GM12878 (cell line): ENCODE data around the gene ODAD4. TPM values are rescaled to one million over a fixed set of nuclear protein-coding genes. Genes with fewer than 3 reads are reported as not detected.

Experiments
- ATAC-seq: fragments of 200-7000 bp; cut with Tn5 transposase; 3 replicates; pipeline ENCODE4 v1.9.1; 2020; ENCODE audit warnings: mild to moderate bottlenecking, moderate library complexity
- BruUV-seq: library from RNA; stranded (reverse); fragments of 400-500 nt; replicated peaks from 2 replicates; lab custom pipeline; 2021; lab: Mats Ljungman, UMichigan
- CTCF ChIA-PET: fragments of 300-600 bp; sonication (Branson Sonifier 250); formaldehyde crosslinking; extraction: SDS; loops from one replicate; lab custom pipeline; 2021; ENCODE audit warnings: inconsistent platforms; lab: Yijun Ruan, JAX
- POLR2A ChIA-PET: fragments of 350-600 bp; formaldehyde crosslinking; extraction: SDS; loops from one replicate; lab custom pipeline; 2021; ENCODE audit warnings: inconsistent platforms; lab: Charles Lee
- RAD21 ChIA-PET: fragments of 300-600 bp; sonication (Branson Sonifier 250); formaldehyde crosslinking; loops from one replicate; lab custom pipeline; 2023; ENCODE audit warnings: antibody characterized with exemption; ENCODE audit not compliant: unreplicated experiment; lab: Charles Lee
- SMC1A ChIA-PET: fragments of 300-600 bp; sonication (Branson Sonifier 250); formaldehyde crosslinking; loops from one replicate; lab custom pipeline; 2023; ENCODE audit not compliant: unreplicated experiment, uncharacterized antibody; lab: Charles Lee
- DNase-seq: peaks from one replicate; pipeline ENCODE4 v3.0.0-alpha.2; 2011; ENCODE audit warnings: low read depth, low spot score
- FAIRE-seq: peaks from 3 replicates; lab custom pipeline; 2011; peaks lifted over from hg19 to GRCh38; lab: Jason Lieb, UNC
- H2AFZ ChIP-seq: 2 replicates; pipeline ENCODE4 v1.6.0; 2011; ENCODE audit warnings: low read depth, low read length, control low read depth; ENCODE audit not compliant: control insufficient read depth
- H3K27ac ChIP-seq: 2 replicates; pipeline ENCODE4 v1.5.1; 2011; ENCODE audit warnings: control low read depth; ENCODE audit not compliant: control insufficient read depth, insufficient read depth
- H3K27me3 ChIP-seq, 2 experiments: replicated peaks in 1 of 2; 2 replicates each; pipeline versions ENCODE4 v1.6.0 to v1.6.1; 2011; ENCODE audit warnings: low read length in 1 of 2; ENCODE audit not compliant: control insufficient read depth in 2 of 2, insufficient read depth in 2 of 2
- H3K36me3 ChIP-seq, 2 experiments: 2 replicates each; pipeline ENCODE4 v1.5.1; 2011; ENCODE audit warnings: low read length in 1 of 2; ENCODE audit not compliant: control insufficient read depth in 2 of 2, insufficient read depth in 2 of 2
- H3K4me1 ChIP-seq: 2 replicates; pipeline ENCODE4 v1.6.1; 2011; ENCODE audit warnings: mild to moderate bottlenecking, low read length, moderate library complexity, mixed read lengths; ENCODE audit not compliant: control insufficient read depth, insufficient read depth
- H3K4me2 ChIP-seq: 2 replicates; pipeline ENCODE4 v1.6.0; 2011; ENCODE audit warnings: control low read depth; ENCODE audit not compliant: control insufficient read depth, insufficient read depth
- H3K4me3 ChIP-seq: fragments of 200-600 bp; sonication (generic); 2 replicates; pipeline ENCODE4 v1.5.1; 2016
- H3K79me2 ChIP-seq: 2 replicates; pipeline ENCODE4 v1.6.0; 2011; ENCODE audit warnings: low read length; ENCODE audit not compliant: control insufficient read depth, insufficient read depth
- H3K9ac ChIP-seq: 2 replicates; pipeline ENCODE4 v1.8.0; 2011; ENCODE audit warnings: low read length, control low read depth, mixed read lengths; ENCODE audit not compliant: control insufficient read depth, insufficient read depth
- H3K9me3 ChIP-seq: replicated peaks from 3 replicates; pipeline ENCODE4 v1.5.1; 2011; ENCODE audit warnings: mild to moderate bottlenecking, low read length; ENCODE audit not compliant: control insufficient read depth, insufficient read depth
- H4K20me1 ChIP-seq: 2 replicates; pipeline ENCODE4 v1.6.0; 2011; ENCODE audit not compliant: control insufficient read depth, insufficient read depth
- ESRRA ChIP-seq: IDR thresholded peaks from 2 replicates; pipeline ENCODE4 v1.6.1; 2012; ENCODE audit warnings: mild to moderate bottlenecking, low read length, improper control_type of control experiment
- ETV6 ChIP-seq, 2 experiments: fragments of 450-650 bp in 1 of 2; IDR thresholded peaks in 1 of 2; conservative IDR thresholded peaks in 1 of 2; 2 replicates each; pipeline ENCODE4 v1.6.1; 2014; ENCODE audit warnings: antibody characterized with exemption in 1 of 2, borderline replicate concordance in 1 of 2, low read depth in 1 of 2, mild to moderate bottlenecking in 1 of 2, moderate library complexity in 1 of 2
- IRF4 ChIP-seq: IDR thresholded peaks from 2 replicates; pipeline ENCODE4 v1.6.1; 2011; ENCODE audit warnings: low read depth, low read length
- KAT2A ChIP-seq: conservative IDR thresholded peaks from 2 replicates; pipeline ENCODE4 v1.6.1; 2011; ENCODE audit warnings: low read depth, low read length; ENCODE audit not compliant: control insufficient read depth
- MYC ChIP-seq: IDR thresholded peaks from 2 replicates; pipeline ENCODE4 v1.6.1; 2011; ENCODE audit warnings: mild to moderate bottlenecking, low read length, moderate library complexity, inconsistent platforms; ENCODE audit not compliant: insufficient read depth, insufficient replicate concordance, insufficient read length, severe bottlenecking
- POU2F2 ChIP-seq: IDR thresholded peaks from 3 replicates; pipeline ENCODE4 v1.6.1; 2011; ENCODE audit warnings: low read depth, mild to moderate bottlenecking, low read length, borderline replicate concordance
- RAD21 ChIP-seq: IDR thresholded peaks from 2 replicates; pipeline ENCODE4 v1.6.1; 2011; ENCODE audit warnings: mild to moderate bottlenecking, low read depth, low read length, moderate library complexity; ENCODE audit not compliant: insufficient read depth
- TCF3 ChIP-seq: IDR thresholded peaks from 2 replicates; pipeline ENCODE4 v1.6.1; 2012; ENCODE audit warnings: low read depth, mild to moderate bottlenecking, low read length, borderline replicate concordance; ENCODE audit not compliant: insufficient read depth
- TCF7 ChIP-seq: IDR thresholded peaks from 2 replicates; pipeline ENCODE4 v1.6.1; 2014; ENCODE audit warnings: antibody characterized with exemption, borderline replicate concordance
- WGBS: methylation state at CpG from one replicate; pipeline ENCODE4 v1.1.6; 2016; ENCODE audit warnings: low lambda C conversion rate; ENCODE audit not compliant: insufficient replicate concordance, insufficient coverage; ENCODE audit errors: missing lambda C conversion rate; 5-methylcytosine and 5-hydroxymethylcytosine counted together
- in situ Hi-C: fragments of 300-500 bp; cut with MboI; formaldehyde crosslinking; loops from 9 replicates; pipeline ENCODE4 v1.14.3; 2018; ENCODE audit warnings: mixed read lengths
- intact Hi-C: fragments of 100-400 bp; cut with micrococcal nuclease; formaldehyde crosslinking; loops from one replicate; pipeline ENCODE4 v1.14.2; 2022; ENCODE audit not compliant: unreplicated experiment
- polyA plus RNA-seq, 11 experiments: library from polyadenylated mRNA; depleted of rRNA in 4 of 11; unstranded in 6 of 11; stranded (reverse) in 5 of 11; fragments of >200 nt; fragmentation: Nextera tagmentation in 4 of 11; fragmentation: Illumina TruSeq in 1 of 11; extraction: Ambion mirVana in 4 of 11; extraction: Trizol in 1 of 11; gene quantifications; 1 replicate in 1 of 11; 2 replicates in 10 of 11; pipeline versions ENCODE4 v1.2.1 to v1.2.3, GENCODE V29; 2011 to 2016; ENCODE audit warnings: inconsistent platforms in 2 of 11, missing spikeins in 2 of 11, low read depth in 1 of 11
- total RNA-seq, 4 experiments: library from RNA; depleted of rRNA in 3 of 4; stranded (reverse); fragments of >200 nt in 3 of 4; fragmentation: Illumina TruSeq in 1 of 4; extraction: Trizol in 1 of 4; gene quantifications; 2 replicates each; pipeline versions ENCODE4 v1.2.1 to v1.2.3, GENCODE V29; 2013 to 2021
- TF ChIP-seq, protein P1 (sequence below): IDR thresholded peaks from 2 replicates; pipeline ENCODE4 v1.6.1; 2011; ENCODE audit warnings: low read depth, mild to moderate bottlenecking, low read length, moderate library complexity, borderline replicate concordance; ENCODE audit errors: extremely low read depth
- TF ChIP-seq, protein P2 (sequence below): IDR thresholded peaks from 2 replicates; pipeline ENCODE4 v1.6.1; 2012; ENCODE audit warnings: mild to moderate bottlenecking, low read depth, low read length
- TF ChIP-seq, protein P3 (sequence below): IDR thresholded peaks from 2 replicates; pipeline ENCODE4 v1.6.1; 2012; ENCODE audit warnings: low read depth, low read length, improper control_type of control experiment
- TF ChIP-seq, protein P4 (sequence below): fragments of 450-650 bp; conservative IDR thresholded peaks from 2 replicates; pipeline ENCODE4 v1.6.1; 2017; ENCODE audit warnings: mild to moderate bottlenecking, moderate library complexity

Gene ODAD4
- total and polyA plus RNA-seq, 10 of the 15 experiments (the other 5 are each of a cell fraction or from before 2014, with no cell fraction given) = 0.10 to 0.73 (median 0.35) TPM

DNA sequence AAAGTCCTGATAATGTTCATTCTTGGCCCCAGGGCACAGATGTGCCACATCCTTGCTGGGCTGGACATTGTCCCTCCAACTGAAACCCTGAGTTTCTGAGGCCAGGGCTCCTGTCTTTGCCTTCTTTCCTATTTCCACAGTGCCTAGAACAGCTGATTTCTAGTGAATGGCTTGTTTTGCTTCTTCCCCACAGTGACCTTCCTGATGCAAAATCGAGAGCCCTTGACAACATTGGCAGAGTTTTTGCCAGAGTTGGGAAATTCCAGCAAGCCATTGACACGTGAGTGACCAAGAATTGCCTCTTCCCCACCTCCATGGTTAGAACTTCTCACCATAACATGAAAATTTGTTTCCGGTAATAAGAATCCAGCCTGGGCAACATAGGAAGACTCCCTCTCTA is 14.5 kb downstream of the ODAD4 start (continued):
- TF ChIP-seq, protein P1, sequence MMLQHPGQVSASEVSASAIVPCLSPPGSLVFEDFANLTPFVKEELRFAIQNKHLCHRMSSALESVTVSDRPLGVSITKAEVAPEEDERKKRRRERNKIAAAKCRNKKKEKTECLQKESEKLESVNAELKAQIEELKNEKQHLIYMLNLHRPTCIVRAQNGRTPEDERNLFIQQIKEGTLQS = no peak
- TF ChIP-seq RAD21 = no peak
- TF ChIP-seq KAT2A = no peak

DNA sequence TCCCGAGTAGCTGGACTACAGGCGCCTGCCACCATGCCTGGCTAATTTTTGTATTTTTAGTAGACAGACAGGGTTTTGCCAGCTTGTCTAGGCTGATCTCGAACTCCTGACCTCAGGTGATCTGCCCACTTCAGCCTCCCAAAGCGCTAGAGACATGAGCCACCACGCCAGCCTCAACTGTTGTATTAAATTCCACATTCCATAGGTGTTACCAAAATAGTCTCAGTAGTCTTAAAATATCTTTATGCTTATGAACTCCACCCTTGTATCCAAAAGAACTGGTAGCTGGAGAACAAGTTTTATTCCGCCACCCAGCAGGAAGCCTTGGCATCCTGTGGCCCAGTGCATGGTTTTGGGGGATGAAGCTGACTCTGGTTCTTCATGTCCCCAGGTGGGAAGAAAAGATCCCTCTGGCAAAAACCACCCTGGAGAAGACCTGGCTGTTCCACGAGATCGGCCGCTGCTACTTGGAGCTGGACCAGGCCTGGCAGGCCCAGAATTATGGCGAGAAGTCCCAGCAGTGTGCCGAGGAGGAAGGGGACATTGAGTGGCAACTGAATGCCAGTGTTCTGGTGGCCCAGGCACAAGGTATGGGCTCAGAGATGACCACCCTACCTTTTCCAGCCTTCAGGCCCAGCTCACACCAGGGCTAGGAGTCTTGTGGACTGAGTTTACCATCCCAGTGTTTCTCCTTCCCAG is 18.5 kb downstream of the ODAD4 start:
- Histone ChIP-seq H3K36me3 (no peaks in the 10 kb centered on the region), H3K27ac (no peak overlapping the region), H3K4me2 (no peak overlapping the region), H4K20me1 (no peaks in the 10 kb centered on the region), H2AFZ (no peak overlapping the region), H3K4me1 (no peaks in the 10 kb centered on the region), H3K4me3 (no peak overlapping the region), H3K9ac (no peak overlapping the region), H3K27me3 (no peaks in the 10 kb centered on the region), H3K9me3 (no peaks in the 10 kb centered on the region), H3K79me2 (no peaks in the 10 kb centered on the region)
- RAD21 ChIA-PET = interaction anchor here (0.6 kb wide), 1 partner anchor 145 kb away, joined by 3 read pairs; no protein-coding TSS in a partner anchor
- SMC1A ChIA-PET = no interaction called here
- ATAC-seq (no peak), DNase-seq (no peak), FAIRE-seq (no peak)
- in situ Hi-C loops (no loop called here), intact Hi-C loops (no loop called here)
- 66% methylated on average over 11 of the region's 11 CpGs for WGBS
- BruUV-seq = no TSS peak
- POLR2A ChIA-PET = no interaction called here
- CTCF ChIA-PET = interaction anchor here (0.8 to 2.5 kb wide), 4 partner anchors 11 to 143 kb away, joined by 3 to 8 read pairs (median 4); partner anchors contain the start of gene ACLY
- TF ChIP-seq, protein P2, sequence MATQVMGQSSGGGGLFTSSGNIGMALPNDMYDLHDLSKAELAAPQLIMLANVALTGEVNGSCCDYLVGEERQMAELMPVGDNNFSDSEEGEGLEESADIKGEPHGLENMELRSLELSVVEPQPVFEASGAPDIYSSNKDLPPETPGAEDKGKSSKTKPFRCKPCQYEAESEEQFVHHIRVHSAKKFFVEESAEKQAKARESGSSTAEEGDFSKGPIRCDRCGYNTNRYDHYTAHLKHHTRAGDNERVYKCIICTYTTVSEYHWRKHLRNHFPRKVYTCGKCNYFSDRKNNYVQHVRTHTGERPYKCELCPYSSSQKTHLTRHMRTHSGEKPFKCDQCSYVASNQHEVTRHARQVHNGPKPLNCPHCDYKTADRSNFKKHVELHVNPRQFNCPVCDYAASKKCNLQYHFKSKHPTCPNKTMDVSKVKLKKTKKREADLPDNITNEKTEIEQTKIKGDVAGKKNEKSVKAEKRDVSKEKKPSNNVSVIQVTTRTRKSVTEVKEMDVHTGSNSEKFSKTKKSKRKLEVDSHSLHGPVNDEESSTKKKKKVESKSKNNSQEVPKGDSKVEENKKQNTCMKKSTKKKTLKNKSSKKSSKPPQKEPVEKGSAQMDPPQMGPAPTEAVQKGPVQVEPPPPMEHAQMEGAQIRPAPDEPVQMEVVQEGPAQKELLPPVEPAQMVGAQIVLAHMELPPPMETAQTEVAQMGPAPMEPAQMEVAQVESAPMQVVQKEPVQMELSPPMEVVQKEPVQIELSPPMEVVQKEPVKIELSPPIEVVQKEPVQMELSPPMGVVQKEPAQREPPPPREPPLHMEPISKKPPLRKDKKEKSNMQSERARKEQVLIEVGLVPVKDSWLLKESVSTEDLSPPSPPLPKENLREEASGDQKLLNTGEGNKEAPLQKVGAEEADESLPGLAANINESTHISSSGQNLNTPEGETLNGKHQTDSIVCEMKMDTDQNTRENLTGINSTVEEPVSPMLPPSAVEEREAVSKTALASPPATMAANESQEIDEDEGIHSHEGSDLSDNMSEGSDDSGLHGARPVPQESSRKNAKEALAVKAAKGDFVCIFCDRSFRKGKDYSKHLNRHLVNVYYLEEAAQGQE = no peak
- TF ChIP-seq TCF3 = no peak
- TF ChIP-seq ETV6 (conservative IDR thresholded peaks at IDR 0.05 in 1 of 2, IDR thresholded peaks at IDR 0.05 in 1 of 2; ENCODE audit: borderline replicate concordance in 1 of 2, low read depth in 1 of 2) = no peak
- no peak for TF ChIP-seq MYC
- no peak for TF ChIP-seq POU2F2
- no peak for TF ChIP-seq IRF4
- TF ChIP-seq, protein P3, sequence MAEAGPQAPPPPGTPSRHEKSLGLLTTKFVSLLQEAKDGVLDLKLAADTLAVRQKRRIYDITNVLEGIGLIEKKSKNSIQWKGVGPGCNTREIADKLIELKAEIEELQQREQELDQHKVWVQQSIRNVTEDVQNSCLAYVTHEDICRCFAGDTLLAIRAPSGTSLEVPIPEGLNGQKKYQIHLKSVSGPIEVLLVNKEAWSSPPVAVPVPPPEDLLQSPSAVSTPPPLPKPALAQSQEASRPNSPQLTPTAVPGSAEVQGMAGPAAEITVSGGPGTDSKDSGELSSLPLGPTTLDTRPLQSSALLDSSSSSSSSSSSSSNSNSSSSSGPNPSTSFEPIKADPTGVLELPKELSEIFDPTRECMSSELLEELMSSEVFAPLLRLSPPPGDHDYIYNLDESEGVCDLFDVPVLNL = no peak
- TF ChIP-seq, protein P4, sequence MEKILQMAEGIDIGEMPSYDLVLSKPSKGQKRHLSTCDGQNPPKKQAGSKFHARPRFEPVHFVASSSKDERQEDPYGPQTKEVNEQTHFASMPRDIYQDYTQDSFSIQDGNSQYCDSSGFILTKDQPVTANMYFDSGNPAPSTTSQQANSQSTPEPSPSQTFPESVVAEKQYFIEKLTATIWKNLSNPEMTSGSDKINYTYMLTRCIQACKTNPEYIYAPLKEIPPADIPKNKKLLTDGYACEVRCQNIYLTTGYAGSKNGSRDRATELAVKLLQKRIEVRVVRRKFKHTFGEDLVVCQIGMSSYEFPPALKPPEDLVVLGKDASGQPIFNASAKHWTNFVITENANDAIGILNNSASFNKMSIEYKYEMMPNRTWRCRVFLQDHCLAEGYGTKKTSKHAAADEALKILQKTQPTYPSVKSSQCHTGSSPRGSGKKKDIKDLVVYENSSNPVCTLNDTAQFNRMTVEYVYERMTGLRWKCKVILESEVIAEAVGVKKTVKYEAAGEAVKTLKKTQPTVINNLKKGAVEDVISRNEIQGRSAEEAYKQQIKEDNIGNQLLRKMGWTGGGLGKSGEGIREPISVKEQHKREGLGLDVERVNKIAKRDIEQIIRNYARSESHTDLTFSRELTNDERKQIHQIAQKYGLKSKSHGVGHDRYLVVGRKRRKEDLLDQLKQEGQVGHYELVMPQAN = no peak
- TF ChIP-seq ESRRA = no peak
- TF ChIP-seq TCF7 = no peak
